Activated CD8-positive, alpha-beta memory T cell treated with anti-CD3 and anti-CD28 coated beads, Interleukin-2, amount 50 U/mL, for 48 hours (primary cell): ENCODE measurements around the gene IFITM10.

Source experiments
- DNase-seq: peaks from one replicate; pipeline ENCODE4 v3.0.0-alpha.2; 2020

IFITM10 gene

GRCh38 chr11:1706634-1707400 is 43.6 kb downstream of the IFITM10 start:
- DNase-seq, result peak; percentile 54

- peak; percentile 33 for DNase-seq
These were observed 45.0 kb downstream of the IFITM10 start for GRCh38 chr11:1705126-1706052.

- peak; percentile 15 for DNase-seq
These were observed 47.2 kb downstream of the IFITM10 start for GRCh38 chr11:1703146-1703545.

GRCh38 chr11:1702506-1702905 is 47.9 kb downstream of the IFITM10 start:
- peak; percentile 35 for DNase-seq

GRCh38 chr11:1701091-1701807 is 49.1 kb downstream of the IFITM10 start:
- peak; percentile 59 for DNase-seq

- DNase-seq, result no peak
These were observed 50.6 kb downstream of the IFITM10 start for GRCh38 chr11:1699771-1700170.

GRCh38 chr11:1696608-1697570 is 53.5 kb downstream of the IFITM10 start, which contains the start of gene KRTAP5-6:
KRTAP5-6 (plus strand) TSS chr11:1697195; CDS start chr11:1697246, 51 bp downstream.
- no peak for DNase-seq

- DNase-seq, result no peak
These were observed 54.8 kb downstream of the IFITM10 start for GRCh38 chr11:1695548-1696108.

GRCh38 chr11:1694846-1695547 is 55.4 kb downstream of the IFITM10 start:
- DNase-seq, result no peak

DNA sequence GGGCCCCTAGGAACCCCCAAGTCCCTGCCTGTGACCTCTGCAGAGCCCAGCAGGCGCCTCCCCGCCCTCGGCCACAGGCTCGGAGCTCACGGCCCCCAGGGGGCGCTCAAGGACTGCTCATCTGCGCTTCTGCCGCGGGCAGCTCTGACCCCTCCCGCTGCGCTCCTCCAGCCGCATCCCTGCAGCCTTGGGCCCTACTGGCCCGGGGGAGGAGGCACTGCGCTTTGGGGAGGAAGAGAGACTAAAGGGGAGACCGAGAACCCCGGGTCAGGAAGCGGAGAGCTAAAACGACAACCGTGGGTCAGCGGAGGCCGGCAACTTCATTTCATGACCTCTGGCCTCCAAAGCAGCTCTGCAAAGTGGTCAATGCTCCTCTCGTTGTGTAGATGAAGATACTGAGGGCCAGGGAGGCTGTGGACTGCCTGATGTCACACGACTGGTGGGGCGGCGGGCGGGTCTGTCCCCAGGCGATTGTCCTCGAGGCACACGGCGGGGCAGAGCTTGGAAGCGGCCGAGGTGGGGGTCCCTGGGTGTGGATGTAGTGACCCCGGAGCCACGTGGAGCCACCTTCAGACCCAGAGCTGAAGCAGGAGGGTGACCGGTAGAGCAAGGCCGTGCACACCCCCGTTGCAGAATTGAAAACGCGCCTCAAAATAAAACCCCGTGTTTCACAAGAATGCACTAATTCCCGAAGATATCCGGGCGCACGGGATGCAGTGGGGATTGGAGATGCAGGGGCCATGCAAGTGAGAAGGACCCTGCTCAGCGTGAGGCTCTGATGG is 56.1 kb downstream of the IFITM10 start:
- peak; percentile 98 for DNase-seq

GRCh38 chr11:1693327-1694063 is 56.9 kb downstream of the IFITM10 start:
- peak; percentile 94 for DNase-seq

DNA sequence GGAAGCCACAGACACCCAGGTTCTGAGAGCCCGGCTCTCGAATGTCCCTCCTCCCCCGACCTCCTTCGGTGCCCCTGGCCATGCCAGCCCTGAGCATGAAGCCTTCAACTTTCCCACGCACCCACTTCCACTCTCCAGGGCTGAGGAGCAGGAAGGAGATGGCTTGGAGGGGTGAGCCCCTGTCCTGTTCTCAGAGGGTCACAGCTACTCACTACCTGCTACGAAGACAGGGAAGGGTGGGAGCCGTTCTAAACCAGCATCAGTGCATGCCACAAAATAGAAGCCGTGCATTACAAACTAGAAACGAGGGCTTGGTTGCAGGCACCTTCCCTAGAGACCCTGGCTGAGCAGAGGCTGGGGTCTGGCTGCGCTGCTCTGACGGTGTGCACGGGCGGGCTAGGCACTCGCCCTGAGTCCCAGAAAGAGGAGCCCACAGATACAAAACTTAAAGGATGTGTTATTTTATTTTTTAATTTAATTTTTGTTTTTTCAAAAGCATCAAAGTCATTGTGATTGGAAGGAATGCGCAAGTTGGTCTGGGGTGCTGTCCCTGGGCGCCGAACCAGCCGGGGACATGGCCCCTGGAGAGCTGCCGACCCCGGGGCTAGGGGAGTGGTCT is 57.6 kb downstream of the IFITM10 start:
- DNase-seq, result no peak

DNA sequence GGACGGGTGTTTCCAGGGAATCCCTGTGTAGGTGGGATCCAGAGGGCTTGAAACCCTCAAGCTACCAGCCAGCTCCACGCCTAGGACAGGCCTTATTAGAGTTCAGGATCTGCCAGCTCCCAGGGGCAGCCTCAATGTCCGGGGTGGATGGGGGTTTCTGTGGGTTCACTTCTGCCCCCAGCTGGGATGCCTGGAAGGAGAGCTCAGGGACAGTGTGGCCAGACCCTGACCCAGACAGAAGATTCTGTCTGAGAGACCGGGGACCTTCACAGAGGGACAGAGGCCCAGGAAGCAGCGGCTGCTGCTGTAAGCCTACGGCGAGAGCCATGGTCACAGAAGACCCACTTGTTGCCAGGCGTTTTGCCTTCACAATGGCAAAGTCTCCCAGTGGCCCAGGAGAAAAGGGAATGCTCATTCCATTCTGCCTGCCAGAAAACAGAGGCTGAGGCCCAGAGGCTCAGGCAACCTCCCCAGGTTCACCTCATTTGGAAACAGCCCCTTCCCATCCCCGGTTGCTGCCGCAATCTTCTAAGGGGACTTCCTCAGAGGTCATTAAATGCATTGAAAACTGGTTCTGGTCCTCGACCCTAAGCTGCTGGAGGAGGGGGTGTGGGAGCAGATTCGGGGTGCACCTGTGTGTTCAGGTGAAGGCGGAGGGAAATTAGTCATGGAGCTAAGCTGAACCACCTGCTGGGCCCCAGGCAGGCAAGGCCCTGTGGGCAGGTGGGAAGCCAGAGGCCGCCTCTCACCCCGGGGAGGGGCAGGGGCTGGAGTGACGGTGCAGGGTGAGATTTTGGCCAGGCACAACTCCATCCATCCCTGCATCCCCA is 58.3 kb downstream of the IFITM10 start:
- DNase-seq, result no peak

- no peak for DNase-seq
These were observed 59.1 kb downstream of the IFITM10 start for GRCh38 chr11:1691026-1691877.

- no peak for DNase-seq
These were observed 60.0 kb downstream of the IFITM10 start for GRCh38 chr11:1690167-1691025.
